Measurements from ENCODE around the gene FKBP9.

GRCh38 chr7:32914184-32914583 lies 43.1 kb upstream of the FKBP9 start:
- no peak for TF ChIP-seq CTCF (IDR thresholded peaks at IDR 0.05)
- no peak for TF ChIP-seq POLR2A (IDR thresholded peaks at IDR 0.05)

Measured in breast epithelium (tissue), 3 donors.